Bronchial epithelial cell (primary cell): Measurements from ENCODE around the gene DIP2A. TPM values are rescaled to one million over a fixed set of nuclear protein-coding genes. Genes with fewer than 3 reads are reported as not detected.

Experiments used
- DNase-seq: peaks from one replicate; pipeline ENCODE4 v3.0.0-alpha.2; 2010; ENCODE audit warnings: low read depth
- FAIRE-seq: peaks from 2 replicates; lab custom pipeline; 2011; peaks lifted over from hg19 to GRCh38; lab: Jason Lieb, UNC
- H3K27me3 ChIP-seq: 2 replicates; pipeline ENCODE4 v1.5.1; 2011; ENCODE audit warnings: low read length; ENCODE audit not compliant: control insufficient read depth, insufficient read depth
- H3K36me3 ChIP-seq: 2 replicates; pipeline ENCODE4 v1.5.1; 2011; ENCODE audit warnings: low read length; ENCODE audit not compliant: control insufficient read depth, insufficient read depth
- H3K4me3 ChIP-seq: 2 replicates; pipeline ENCODE4 v1.5.1; 2011; ENCODE audit warnings: mild to moderate bottlenecking, low read depth, low read length, control low read depth
- total RNA-seq: library from RNA; depleted of rRNA; stranded (reverse); fragments of >200 nt; gene quantifications from 2 replicates; pipeline ENCODE4 v1.2.1, GENCODE V29; 2014
- TF ChIP-seq, protein P1 (sequence below): IDR thresholded peaks from 2 replicates; pipeline ENCODE4 v1.5.1; 2011; ENCODE audit warnings: mild to moderate bottlenecking, moderate library complexity, low read length, control low read depth, inconsistent platforms; ENCODE audit not compliant: insufficient read depth, severe bottlenecking

The DIP2A gene
- total RNA-seq, 1 donor from 2014 or later: 28.2 TPM

GRCh38 chr21:46412521-46413364 is 45.9 kb upstream of the DIP2A start:
- no peak overlapping the region for H3K4me3 ChIP-seq
- no peak for DNase-seq
- peaks cover 6% of the 10 kb centered on the region for H3K36me3 ChIP-seq
- H3K27me3 ChIP-seq: no peaks in the 10 kb centered on the region
- FAIRE-seq: no peak
- TF ChIP-seq, protein P1, sequence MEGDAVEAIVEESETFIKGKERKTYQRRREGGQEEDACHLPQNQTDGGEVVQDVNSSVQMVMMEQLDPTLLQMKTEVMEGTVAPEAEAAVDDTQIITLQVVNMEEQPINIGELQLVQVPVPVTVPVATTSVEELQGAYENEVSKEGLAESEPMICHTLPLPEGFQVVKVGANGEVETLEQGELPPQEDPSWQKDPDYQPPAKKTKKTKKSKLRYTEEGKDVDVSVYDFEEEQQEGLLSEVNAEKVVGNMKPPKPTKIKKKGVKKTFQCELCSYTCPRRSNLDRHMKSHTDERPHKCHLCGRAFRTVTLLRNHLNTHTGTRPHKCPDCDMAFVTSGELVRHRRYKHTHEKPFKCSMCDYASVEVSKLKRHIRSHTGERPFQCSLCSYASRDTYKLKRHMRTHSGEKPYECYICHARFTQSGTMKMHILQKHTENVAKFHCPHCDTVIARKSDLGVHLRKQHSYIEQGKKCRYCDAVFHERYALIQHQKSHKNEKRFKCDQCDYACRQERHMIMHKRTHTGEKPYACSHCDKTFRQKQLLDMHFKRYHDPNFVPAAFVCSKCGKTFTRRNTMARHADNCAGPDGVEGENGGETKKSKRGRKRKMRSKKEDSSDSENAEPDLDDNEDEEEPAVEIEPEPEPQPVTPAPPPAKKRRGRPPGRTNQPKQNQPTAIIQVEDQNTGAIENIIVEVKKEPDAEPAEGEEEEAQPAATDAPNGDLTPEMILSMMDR: no peak

DNA sequence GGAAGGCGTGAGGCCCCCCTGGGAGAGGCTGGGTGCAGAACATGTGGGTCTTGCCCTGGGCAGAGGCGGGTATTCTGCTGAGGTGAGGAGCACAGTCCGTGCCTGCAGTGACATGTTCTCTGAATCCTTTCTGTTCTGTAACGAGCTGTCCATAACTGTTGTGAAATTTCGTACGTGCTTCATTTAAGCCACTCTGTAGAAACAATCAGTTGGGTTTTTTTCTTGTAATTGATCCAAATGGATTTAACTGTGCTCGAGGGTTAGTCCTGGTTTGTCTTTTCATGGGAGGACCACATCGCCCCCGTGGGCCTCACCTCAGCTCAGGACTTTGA is 45.4 kb upstream of the DIP2A start:
- Histone ChIP-seq H3K4me3 (no peak overlapping the region), H3K36me3 (peaks cover 8% of the 10 kb centered on the region), H3K27me3 (no peaks in the 10 kb centered on the region)
- TF ChIP-seq, protein P1: no peak
- DNase-seq (peak; percentile 41), FAIRE-seq (no peak)

- DNase-seq: no peak
- Histone ChIP-seq H3K27me3 (no peaks in the 10 kb centered on the region), H3K4me3 (no peak overlapping the region), H3K36me3 (peaks cover 15% of the 10 kb centered on the region)
- no peak for FAIRE-seq
- TF ChIP-seq, protein P1: no peak
Measured at GRCh38 chr21:46414965-46415275, 43.8 kb upstream of the DIP2A start.

DNA sequence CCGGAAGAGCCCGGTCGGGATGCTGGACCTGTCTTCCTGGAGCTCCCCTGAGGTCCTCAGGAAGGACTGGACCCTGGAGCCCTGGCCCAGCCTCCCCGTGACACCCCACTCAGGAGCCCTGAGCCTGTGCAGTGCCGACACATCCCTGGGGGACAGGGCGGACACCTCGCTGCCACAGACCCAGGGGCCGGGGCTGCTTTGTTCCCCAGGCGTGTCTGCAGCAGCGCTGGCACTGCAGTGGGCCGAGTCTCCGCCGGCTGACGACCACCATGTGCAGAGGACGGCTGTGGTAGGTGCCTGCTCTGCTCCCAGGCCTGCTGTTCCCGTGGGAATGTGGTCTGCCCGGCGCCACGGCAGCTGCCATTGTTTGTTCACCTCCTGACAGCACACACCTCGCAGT is 42.1 kb upstream of the DIP2A start:
- FAIRE-seq: no peak
- TF ChIP-seq, protein P1: no peak
- peaks cover 18% of the 10 kb centered on the region for H3K36me3 ChIP-seq
- no peak for DNase-seq
- H3K27me3 ChIP-seq: no peaks in the 10 kb centered on the region
- H3K4me3 ChIP-seq: no peak overlapping the region

- FAIRE-seq: no peak
- DNase-seq: no peak
- Histone ChIP-seq H3K27me3 (no peaks in the 10 kb centered on the region), H3K4me3 (no peak overlapping the region), H3K36me3 (peaks cover 16% of the 10 kb centered on the region)
- TF ChIP-seq, protein P1: no peak
Measured at GRCh38 chr21:46418265-46418946, 40.3 kb upstream of the DIP2A start.
